ENCODE data around the gene F13A1.
"Not testable (repeated sequence)": the region's sequence is repeated elsewhere in the genome, so short reads cannot be mapped to it uniquely, and the experiment has no call there.

Gene F13A1

GRCh38 chr6:6317825-6318733, 2.4 kb downstream of the F13A1 start:
- no peak for FAIRE-seq

- FAIRE-seq = no peak
Measured at GRCh38 chr6:6317386-6317785, 3.1 kb downstream of the F13A1 start.

GRCh38 chr6:6315660-6316059, 4.8 kb downstream of the F13A1 start:
- no peak for FAIRE-seq

- FAIRE-seq = no peak
Measured at GRCh38 chr6:6314596-6314995, 5.9 kb downstream of the F13A1 start.

- no peak for FAIRE-seq
Measured at GRCh38 chr6:6312901-6313441, 7.5 kb downstream of the F13A1 start.

- no peak for FAIRE-seq
Measured at GRCh38 chr6:6305575-6305974, 14.9 kb downstream of the F13A1 start.

- not testable (repeated sequence) for FAIRE-seq
Measured at GRCh38 chr6:6300383-6300782, 20.1 kb downstream of the F13A1 start.

GRCh38 chr6:6293317-6293716, 27.1 kb downstream of the F13A1 start:
- FAIRE-seq = no peak

- no peak for FAIRE-seq
Measured at GRCh38 chr6:6287415-6287814, 33.0 kb downstream of the F13A1 start.

GRCh38 chr6:6285679-6286078, 34.8 kb downstream of the F13A1 start:
- FAIRE-seq = no peak

GRCh38 chr6:6284221-6284966, 36.1 kb downstream of the F13A1 start:
- no peak for FAIRE-seq

- FAIRE-seq = no peak
Measured at GRCh38 chr6:6283746-6284145, 36.7 kb downstream of the F13A1 start.

GRCh38 chr6:6282716-6283115, 37.7 kb downstream of the F13A1 start:
- no peak for FAIRE-seq

GRCh38 chr6:6277413-6277812, 43.0 kb downstream of the F13A1 start:
- FAIRE-seq = no peak

GRCh38 chr6:6270948-6271535, 49.4 kb downstream of the F13A1 start:
- FAIRE-seq = no peak

GRCh38 chr6:6260196-6260722, 60.2 kb downstream of the F13A1 start:
- FAIRE-seq = no peak

- no peak for FAIRE-seq
Measured at GRCh38 chr6:6256886-6257285, 63.6 kb downstream of the F13A1 start.

GRCh38 chr6:6256259-6256658, 64.2 kb downstream of the F13A1 start:
- no peak for FAIRE-seq

GRCh38 chr6:6251555-6252280, 68.7 kb downstream of the F13A1 start:
- FAIRE-seq = no peak

GRCh38 chr6:6248651-6249050, 71.8 kb downstream of the F13A1 start:
- FAIRE-seq = no peak

GRCh38 chr6:6246544-6246943, 73.9 kb downstream of the F13A1 start:
- FAIRE-seq = no peak

GRCh38 chr6:6244624-6245023, 75.8 kb downstream of the F13A1 start:
- no peak for FAIRE-seq

Measured in TTC549 (cell line).